B cell (primary cell): ENCODE results near the gene MYT1.

Experiments
- CTCF ChIP-seq: fragments of 200-600 bp; IDR thresholded peaks from one replicate; pipeline ENCODE4 v1.8.0; 2022; ENCODE audit warnings: antibody characterized with exemption, mild to moderate bottlenecking
- EZH2 ChIP-seq: IDR thresholded peaks from 2 replicates; pipeline ENCODE4 v1.6.1; 2012; ENCODE audit warnings: borderline replicate concordance, low read depth, mild to moderate bottlenecking, moderate library complexity, low read length; ENCODE audit not compliant: insufficient read depth, poor library complexity, severe bottlenecking

- TF ChIP-seq CTCF = peak; percentile 22
- TF ChIP-seq EZH2 = no peak
Observed at GRCh38 chr20:64255361-64256281, 91.4 kb downstream of the MYT1 start, which contains the start of gene PCMTD2.
